Esophagus muscularis mucosa (tissue), 3 donors: ENCODE measurements around the gene ZNF423.

ENCODE experiments used
- POLR2A ChIP-seq: fragments of 450-650 bp; IDR thresholded peaks from one replicate; pipeline ENCODE4 v1.6.1; 2017; ENCODE audit warnings: antibody characterized with exemption, moderate library complexity, mild to moderate bottlenecking, low read depth
- POLR2AphosphoS5 ChIP-seq, 2 donors: sonication (generic); formaldehyde crosslinking; IDR thresholded peaks; one replicate each; pipeline ENCODE4 v1.6.1; 2017; ENCODE audit warnings: antibody characterized with exemption in 2 of 2
- TF ChIP-seq, protein P1 (sequence below), 3 experiments: fragments of 200-600 bp in 2 of 3; fragments of 450-650 bp in 1 of 3; sonication (generic) in 2 of 3; IDR thresholded peaks; one replicate each; pipeline ENCODE4 v1.5.1; 2017 to 2019; ENCODE audit warnings: antibody characterized with exemption in 3 of 3, mild to moderate bottlenecking in 2 of 3, moderate library complexity in 1 of 3

DNA sequence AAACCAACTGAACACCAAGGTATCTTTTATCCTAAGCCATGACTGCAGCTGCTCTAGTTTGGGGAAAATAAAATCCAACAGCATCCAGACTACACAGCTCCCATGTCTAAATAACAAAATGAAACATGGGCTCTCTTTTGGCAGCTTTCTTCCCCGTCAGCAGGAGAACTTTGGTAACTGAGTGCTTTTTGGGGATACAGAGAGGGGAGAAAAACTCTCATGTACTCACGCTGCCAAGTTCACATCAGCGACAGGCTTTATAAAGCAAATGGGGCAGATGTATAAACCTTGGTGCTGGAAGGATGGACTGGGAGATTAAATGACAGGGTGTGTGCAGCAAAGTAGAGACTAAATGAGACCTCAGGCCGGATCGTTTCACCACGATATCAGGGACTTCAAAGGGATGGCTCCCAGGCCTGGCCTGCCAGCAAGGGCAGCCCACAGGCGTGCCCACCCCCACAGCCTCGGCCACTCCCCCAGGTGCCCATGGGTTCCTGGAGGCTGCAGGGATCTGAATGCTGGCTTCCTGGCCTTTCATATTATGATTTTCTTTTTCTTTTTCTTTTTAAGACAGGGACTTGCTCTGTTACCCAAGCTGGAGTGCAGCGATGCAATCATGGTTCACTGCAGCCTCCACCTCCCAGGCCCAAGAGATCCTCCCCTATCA, 174.6 kb downstream of the ZNF423 start:
- TF ChIP-seq, protein P1, sequence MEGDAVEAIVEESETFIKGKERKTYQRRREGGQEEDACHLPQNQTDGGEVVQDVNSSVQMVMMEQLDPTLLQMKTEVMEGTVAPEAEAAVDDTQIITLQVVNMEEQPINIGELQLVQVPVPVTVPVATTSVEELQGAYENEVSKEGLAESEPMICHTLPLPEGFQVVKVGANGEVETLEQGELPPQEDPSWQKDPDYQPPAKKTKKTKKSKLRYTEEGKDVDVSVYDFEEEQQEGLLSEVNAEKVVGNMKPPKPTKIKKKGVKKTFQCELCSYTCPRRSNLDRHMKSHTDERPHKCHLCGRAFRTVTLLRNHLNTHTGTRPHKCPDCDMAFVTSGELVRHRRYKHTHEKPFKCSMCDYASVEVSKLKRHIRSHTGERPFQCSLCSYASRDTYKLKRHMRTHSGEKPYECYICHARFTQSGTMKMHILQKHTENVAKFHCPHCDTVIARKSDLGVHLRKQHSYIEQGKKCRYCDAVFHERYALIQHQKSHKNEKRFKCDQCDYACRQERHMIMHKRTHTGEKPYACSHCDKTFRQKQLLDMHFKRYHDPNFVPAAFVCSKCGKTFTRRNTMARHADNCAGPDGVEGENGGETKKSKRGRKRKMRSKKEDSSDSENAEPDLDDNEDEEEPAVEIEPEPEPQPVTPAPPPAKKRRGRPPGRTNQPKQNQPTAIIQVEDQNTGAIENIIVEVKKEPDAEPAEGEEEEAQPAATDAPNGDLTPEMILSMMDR (IDR thresholded peaks at IDR 0.05), result no peak
- no peak for TF ChIP-seq POLR2AphosphoS5 (IDR thresholded peaks at IDR 0.05)
- no peak for TF ChIP-seq POLR2A
